ENCODE results near the gene UPB1.

GRCh38 chr22:24467340-24467739 lies 27.8 kb upstream of the UPB1 start:
- TF ChIP-seq, protein P1, sequence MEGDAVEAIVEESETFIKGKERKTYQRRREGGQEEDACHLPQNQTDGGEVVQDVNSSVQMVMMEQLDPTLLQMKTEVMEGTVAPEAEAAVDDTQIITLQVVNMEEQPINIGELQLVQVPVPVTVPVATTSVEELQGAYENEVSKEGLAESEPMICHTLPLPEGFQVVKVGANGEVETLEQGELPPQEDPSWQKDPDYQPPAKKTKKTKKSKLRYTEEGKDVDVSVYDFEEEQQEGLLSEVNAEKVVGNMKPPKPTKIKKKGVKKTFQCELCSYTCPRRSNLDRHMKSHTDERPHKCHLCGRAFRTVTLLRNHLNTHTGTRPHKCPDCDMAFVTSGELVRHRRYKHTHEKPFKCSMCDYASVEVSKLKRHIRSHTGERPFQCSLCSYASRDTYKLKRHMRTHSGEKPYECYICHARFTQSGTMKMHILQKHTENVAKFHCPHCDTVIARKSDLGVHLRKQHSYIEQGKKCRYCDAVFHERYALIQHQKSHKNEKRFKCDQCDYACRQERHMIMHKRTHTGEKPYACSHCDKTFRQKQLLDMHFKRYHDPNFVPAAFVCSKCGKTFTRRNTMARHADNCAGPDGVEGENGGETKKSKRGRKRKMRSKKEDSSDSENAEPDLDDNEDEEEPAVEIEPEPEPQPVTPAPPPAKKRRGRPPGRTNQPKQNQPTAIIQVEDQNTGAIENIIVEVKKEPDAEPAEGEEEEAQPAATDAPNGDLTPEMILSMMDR (IDR thresholded peaks at IDR 0.05), result no peak
- TF ChIP-seq POLR2AphosphoS5 (IDR thresholded peaks at IDR 0.05) (no peak), POLR2A (IDR thresholded peaks at IDR 0.05) (no peak), EP300 (IDR thresholded peaks at IDR 0.05) (no peak)

Data from suprapubic skin (tissue), 4 donors.